OCI-LY7 (cell line): ENCODE data around the gene RASAL3. TPM values are rescaled to one million over a fixed set of nuclear protein-coding genes. Genes with fewer than 3 reads are reported as not detected.

Experiments
- BruUV-seq: library from RNA; stranded (reverse); fragments of 400-500 nt; replicated peaks from 2 replicates; lab custom pipeline; 2021; lab: Mats Ljungman, UMichigan
- CTCF ChIA-PET: fragments of 300-600 bp; sonication (Branson Sonifier 250); formaldehyde crosslinking; loops from one replicate; lab custom pipeline; 2022; ENCODE audit warnings: antibody characterized with exemption; ENCODE audit not compliant: unreplicated experiment; lab: Charles Lee
- POLR2A ChIA-PET: fragments of 300-600 bp; sonication (Branson Sonifier 250); formaldehyde crosslinking; loops from one replicate; lab custom pipeline; 2022; ENCODE audit warnings: antibody characterized with exemption; lab: Charles Lee
- DNase-seq: peaks from one replicate; pipeline ENCODE4 v3.0.0-alpha.2; 2015; ENCODE audit warnings: low spot score
- H2AFZ ChIP-seq: fragments of 200-600 bp; sonication (generic), shearing (Covaris generic); 2 replicates; pipeline ENCODE4 v1.6.1; 2014; ENCODE audit warnings: mild to moderate bottlenecking, antibody characterized with exemption, low read length, moderate library complexity
- H3K27ac ChIP-seq: fragments of 200-600 bp; sonication (generic); 2 replicates; pipeline ENCODE4 v1.5.1; 2014; ENCODE audit warnings: mixed run types, low read depth, mild to moderate bottlenecking, moderate library complexity, low read length, inconsistent platforms; ENCODE audit not compliant: poor library complexity, severe bottlenecking
- H3K36me3 ChIP-seq: fragments of 200-600 bp; sonication (generic); 2 replicates; pipeline ENCODE4 v1.6.1; 2014; ENCODE audit warnings: mild to moderate bottlenecking, antibody characterized with exemption, low read length, moderate library complexity, mixed read lengths; ENCODE audit not compliant: insufficient read depth
- H3K4me1 ChIP-seq: fragments of 200-600 bp; sonication (generic); 2 replicates; pipeline ENCODE4 v1.5.1; 2014; ENCODE audit warnings: mild to moderate bottlenecking, low read length; ENCODE audit not compliant: insufficient read depth, poor library complexity, severe bottlenecking
- H3K4me2 ChIP-seq: fragments of 200-600 bp; sonication (generic); 2 replicates; pipeline ENCODE4 v1.6.1; 2014; ENCODE audit warnings: mild to moderate bottlenecking, low read length
- H3K4me3 ChIP-seq: fragments of 200-600 bp; sonication (generic); 2 replicates; pipeline ENCODE4 v1.5.1; 2014; ENCODE audit warnings: mild to moderate bottlenecking, low read depth, low read length; ENCODE audit not compliant: poor library complexity, severe bottlenecking
- H3K79me2 ChIP-seq: fragments of 200-600 bp; sonication (generic); 2 replicates; pipeline ENCODE4 v1.6.1; 2016; ENCODE audit warnings: low read depth, mild to moderate bottlenecking, low read length, moderate library complexity, mixed read lengths; ENCODE audit not compliant: insufficient read depth
- H3K9me2 ChIP-seq: fragments of 200-600 bp; sonication (generic); 2 replicates; pipeline ENCODE4 v1.6.1; 2016; ENCODE audit warnings: mild to moderate bottlenecking, low read length, mixed read lengths; ENCODE audit not compliant: insufficient read depth
- H3K9me3 ChIP-seq: fragments of 200-600 bp; sonication (generic); 2 replicates; pipeline ENCODE4 v1.6.1; 2014; ENCODE audit warnings: mild to moderate bottlenecking, mixed run types, low read length, mixed read lengths
- H4K20me1 ChIP-seq: fragments of 200-600 bp; sonication (generic); 2 replicates; pipeline ENCODE4 v1.6.1; 2014; ENCODE audit warnings: mild to moderate bottlenecking, antibody characterized with exemption, low read length, moderate library complexity, mixed read lengths; ENCODE audit not compliant: insufficient read depth
- EZH2phosphoT487 ChIP-seq: fragments of 200-600 bp; sonication (generic); IDR thresholded peaks from 2 replicates; pipeline ENCODE4 v1.6.1; 2018; ENCODE audit warnings: low read depth, borderline replicate concordance, mild to moderate bottlenecking, mixed run types, antibody characterized with exemption, low read length, moderate library complexity, mixed read lengths
- intact Hi-C: fragments of 100-400 bp; cut with micrococcal nuclease; formaldehyde crosslinking; loops from one replicate; pipeline ENCODE4 v1.10.0; 2022; ENCODE audit not compliant: unreplicated experiment
- total RNA-seq, 2 experiments: library from RNA; depleted of rRNA in 1 of 2; stranded (reverse); fragments of >200 nt in 1 of 2; shearing (Covaris generic) in 1 of 2; gene quantifications; 2 replicates each; pipeline ENCODE4 v1.2.3, GENCODE V29; 2014 to 2022
- TF ChIP-seq, protein P1 (sequence below): fragments of 200-600 bp; sonication (generic); conservative IDR thresholded peaks from 2 replicates; pipeline ENCODE4 v1.5.1; 2014; ENCODE audit warnings: mild to moderate bottlenecking, antibody characterized with exemption, low read length, moderate library complexity, mixed read lengths

RASAL3 gene
- total RNA-seq, 2 experiments from 2014 or later = 28.3 to 53.3 TPM

DNA sequence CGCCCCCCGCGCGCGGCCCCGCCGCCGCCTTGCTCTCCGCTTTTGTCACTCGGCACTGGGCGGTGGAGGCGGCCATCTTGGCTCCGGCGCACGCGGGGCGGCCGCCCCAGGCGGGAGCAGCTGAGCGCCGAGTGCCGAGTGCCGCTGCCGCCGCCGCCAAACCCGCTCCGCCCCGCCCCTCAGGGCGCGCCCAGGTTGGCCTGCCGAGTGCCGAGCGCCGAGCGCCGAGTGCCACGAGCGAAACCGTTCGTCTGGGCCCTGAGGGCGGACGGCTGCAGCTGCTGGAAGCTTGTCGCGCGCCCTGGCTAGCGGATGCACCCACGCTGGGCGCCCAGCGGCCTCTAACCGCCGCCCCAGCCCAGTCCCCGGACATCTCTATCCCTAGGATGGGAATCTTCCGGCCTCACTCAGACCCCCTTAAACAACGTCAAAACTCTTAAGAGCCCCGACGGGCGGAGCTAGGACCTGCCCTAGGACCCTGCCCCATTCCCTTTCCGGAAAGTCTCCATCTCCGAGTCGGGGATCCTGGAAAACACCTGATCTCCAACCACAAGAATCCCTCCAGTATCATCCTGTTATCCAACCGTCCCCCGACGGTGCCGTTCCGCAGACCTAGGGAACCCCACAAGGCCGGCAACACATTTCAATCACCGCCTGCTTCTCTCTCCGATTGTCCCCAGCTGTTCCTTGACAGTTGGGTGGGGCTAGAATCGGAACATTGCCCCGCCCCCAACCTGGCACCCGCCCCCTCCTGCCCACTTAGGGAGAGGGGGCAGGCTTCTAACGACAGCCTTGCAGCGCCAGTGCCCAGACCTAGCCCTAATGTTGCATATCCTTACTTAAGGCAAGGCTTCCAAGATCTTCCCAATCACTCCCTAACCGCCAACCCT lies 31.5 kb downstream of the RASAL3 start:
- peak overlapping the region; percentile 86 for H3K4me2 ChIP-seq
- peaks cover 21% of the 10 kb centered on the region for H3K4me1 ChIP-seq
- peak overlapping the region; percentile 94 for H2AFZ ChIP-seq
- DNase-seq = peak; percentile 92
- H4K20me1 ChIP-seq = no peaks in the 10 kb centered on the region
- TF ChIP-seq, protein P1, sequence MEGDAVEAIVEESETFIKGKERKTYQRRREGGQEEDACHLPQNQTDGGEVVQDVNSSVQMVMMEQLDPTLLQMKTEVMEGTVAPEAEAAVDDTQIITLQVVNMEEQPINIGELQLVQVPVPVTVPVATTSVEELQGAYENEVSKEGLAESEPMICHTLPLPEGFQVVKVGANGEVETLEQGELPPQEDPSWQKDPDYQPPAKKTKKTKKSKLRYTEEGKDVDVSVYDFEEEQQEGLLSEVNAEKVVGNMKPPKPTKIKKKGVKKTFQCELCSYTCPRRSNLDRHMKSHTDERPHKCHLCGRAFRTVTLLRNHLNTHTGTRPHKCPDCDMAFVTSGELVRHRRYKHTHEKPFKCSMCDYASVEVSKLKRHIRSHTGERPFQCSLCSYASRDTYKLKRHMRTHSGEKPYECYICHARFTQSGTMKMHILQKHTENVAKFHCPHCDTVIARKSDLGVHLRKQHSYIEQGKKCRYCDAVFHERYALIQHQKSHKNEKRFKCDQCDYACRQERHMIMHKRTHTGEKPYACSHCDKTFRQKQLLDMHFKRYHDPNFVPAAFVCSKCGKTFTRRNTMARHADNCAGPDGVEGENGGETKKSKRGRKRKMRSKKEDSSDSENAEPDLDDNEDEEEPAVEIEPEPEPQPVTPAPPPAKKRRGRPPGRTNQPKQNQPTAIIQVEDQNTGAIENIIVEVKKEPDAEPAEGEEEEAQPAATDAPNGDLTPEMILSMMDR = no peak
- no peak for TF ChIP-seq EZH2phosphoT487
- H3K9me3 ChIP-seq = no peaks in the 10 kb centered on the region
- POLR2A ChIA-PET = interaction anchor here (0.6 to 0.9 kb wide), 2 partner anchors 31 to 53 kb away, joined by 3 to 5 read pairs; no protein-coding TSS in a partner anchor
- H3K27ac ChIP-seq = peak overlapping the region; percentile 67
- CTCF ChIA-PET = interaction anchor here (0.6 to 1.1 kb wide), 2 partner anchors 14 to 1526 kb away, joined by 3 to 5 read pairs; no protein-coding TSS in a partner anchor
- BruUV-seq = no TSS peak
- peaks cover 21% of the 10 kb centered on the region for H3K36me3 ChIP-seq
- no peaks in the 10 kb centered on the region for H3K9me2 ChIP-seq
- intact Hi-C loops = loop anchor here (5.0 kb wide), 1 partner anchor 124 kb away; no protein-coding TSS in a partner anchor
- peak overlapping the region; percentile 89 for H3K4me3 ChIP-seq
- peaks cover 24% of the 10 kb centered on the region for H3K79me2 ChIP-seq

DNA sequence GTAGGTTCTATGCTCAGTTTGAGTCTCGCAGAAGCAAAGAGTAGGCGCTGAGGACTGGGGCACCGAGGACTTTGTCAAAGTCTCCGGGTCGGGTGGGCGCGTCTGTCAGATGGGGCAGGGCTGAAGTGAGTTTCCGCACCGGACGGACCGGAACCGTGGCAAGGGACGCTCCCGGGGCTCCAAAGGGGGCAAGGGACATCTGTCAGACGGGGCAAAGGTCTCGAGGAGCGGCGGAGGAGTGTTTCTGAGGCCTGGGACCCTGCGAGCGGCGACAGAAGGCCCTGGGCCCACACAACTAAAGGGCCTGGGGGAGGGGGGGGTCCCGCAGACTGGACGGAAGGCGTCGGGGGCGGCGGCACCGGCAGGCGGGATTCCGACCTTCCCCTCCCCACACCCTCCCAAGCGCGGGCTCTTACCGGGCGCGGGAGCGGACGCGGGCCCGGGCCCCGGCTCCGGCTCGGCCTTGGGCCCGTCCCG lies 32.3 kb downstream of the RASAL3 start:
- H2AFZ ChIP-seq = no peak overlapping the region
- intact Hi-C loops = loop anchor here (5.0 kb wide), 1 partner anchor 125 kb away; no protein-coding TSS in a partner anchor
- DNase-seq = peak; percentile 33
- peaks cover 30% of the 10 kb centered on the region for H3K36me3 ChIP-seq
- H3K4me1 ChIP-seq = peaks cover 21% of the 10 kb centered on the region
- POLR2A ChIA-PET = interaction anchor here (0.9 kb wide), 2 partner anchors 13 to 31 kb away, joined by 3 to 5 read pairs; partner anchors contain the start of gene AKAP8L
- BruUV-seq = no TSS peak
- H3K79me2 ChIP-seq = peaks cover 24% of the 10 kb centered on the region
- peak overlapping the region; percentile 85 for H3K4me3 ChIP-seq
- CTCF ChIA-PET = interaction anchor here (0.6 to 1.1 kb wide), 2 partner anchors 13 to 1525 kb away, joined by 3 to 5 read pairs; no protein-coding TSS in a partner anchor
- H3K9me3 ChIP-seq = no peaks in the 10 kb centered on the region
- no peaks in the 10 kb centered on the region for H4K20me1 ChIP-seq
- TF ChIP-seq EZH2phosphoT487 = no peak
- TF ChIP-seq, protein P1 = no peak
- peak overlapping the region; percentile 83 for H3K4me2 ChIP-seq
- peak overlapping the region; percentile 45 for H3K27ac ChIP-seq
- H3K9me2 ChIP-seq = no peaks in the 10 kb centered on the region
